NOMO-1 treated with DMSO at 0.1 percent for 48 hours (cell line): ENCODE results near the gene IQCM.

Experiments
- DNase-seq: peaks from one replicate; lab custom pipeline; 2025; ENCODE audit not compliant: unreplicated experiment; lab: John Stamatoyannopoulos, UW

IQCM gene

DNA sequence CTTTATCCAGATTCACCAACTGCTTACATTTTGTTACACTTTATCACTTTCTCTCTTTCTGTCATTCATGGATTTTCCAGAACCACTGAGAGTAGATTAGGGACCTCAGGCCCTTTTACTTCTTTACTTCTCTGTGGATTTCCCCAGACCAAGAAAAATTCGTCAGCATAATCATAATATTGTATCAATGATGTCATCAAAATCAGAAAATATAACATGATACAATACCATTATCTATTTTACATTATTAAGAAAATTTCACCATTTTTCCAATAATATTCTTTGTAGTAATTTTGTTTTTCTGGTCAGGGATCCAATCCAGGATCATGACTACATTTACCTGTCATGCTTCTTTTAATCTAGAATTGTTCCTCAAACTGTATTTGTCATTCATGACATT, 494.2 kb downstream of the IQCM start:
- DNase-seq, result no peak

DNA sequence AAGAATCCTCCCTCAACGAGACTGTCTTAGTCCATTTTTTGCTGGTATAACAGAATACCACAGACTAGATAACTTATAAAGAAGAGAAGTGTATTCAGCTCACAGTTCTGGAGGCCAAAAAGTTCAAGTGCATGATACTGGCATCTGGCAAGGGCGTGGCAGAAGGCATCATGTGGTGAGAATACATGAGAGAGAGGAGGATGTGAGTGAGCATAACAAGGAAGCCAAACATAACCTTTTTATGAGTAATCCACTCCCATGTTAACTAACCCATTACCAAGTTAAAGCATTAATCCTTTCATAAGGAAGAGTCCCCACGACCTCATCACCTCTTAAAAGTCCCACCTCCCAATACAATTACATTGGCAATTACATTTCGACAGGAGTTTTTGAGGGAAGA, 504.6 kb downstream of the IQCM start:
- DNase-seq, result no peak

DNA sequence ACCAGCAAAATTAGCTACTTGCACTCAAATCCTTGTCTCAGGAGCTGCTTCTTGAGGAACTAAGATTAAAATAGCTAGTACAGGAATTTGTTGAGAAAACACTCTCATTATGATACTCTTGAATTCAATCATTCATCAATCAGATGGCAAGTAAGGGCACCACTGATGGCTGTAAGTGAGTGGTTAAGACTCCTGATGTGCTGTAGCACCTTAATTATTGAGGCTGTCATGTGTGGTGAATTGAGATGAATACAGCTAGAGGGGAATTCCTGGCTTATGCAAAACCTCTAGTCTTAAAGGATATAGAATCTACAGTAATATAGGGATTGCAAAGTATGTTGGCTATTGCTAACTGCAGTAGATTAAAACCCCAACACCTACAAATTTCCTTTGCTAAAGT, 509.1 kb downstream of the IQCM start:
- DNase-seq, result no peak
